ENCODE measurements around the gene TP53TG5.

GRCh38 chr20:45339799-45340198 is 38.3 kb downstream of the TP53TG5 start:
- TF ChIP-seq CTCF (conservative IDR thresholded peaks at IDR 0.05; ENCODE audit: low read length) (no peak), EZH2phosphoT487 (IDR thresholded peaks at IDR 0.05; ENCODE audit: borderline replicate concordance, low read depth, low read length) (no peak)
